GM23338 (cell line): ENCODE data around the gene UQCRC1. TPM values are rescaled to one million over a fixed set of nuclear protein-coding genes. Genes with fewer than 3 reads are reported as not detected.

Experiments used
- ATAC-seq: fragments of 200-7000 bp; cut with Tn5 transposase; 3 replicates; pipeline ENCODE4 v1.9.1; 2020
- DNase-seq: peaks from one replicate; pipeline ENCODE4 v3.0.0-alpha.2; 2015; ENCODE audit warnings: low spot score
- H2AFZ ChIP-seq: fragments of 200-600 bp; sonication (generic); 2 replicates; pipeline ENCODE4 v1.8.0; 2016; ENCODE audit warnings: antibody characterized with exemption, mild to moderate bottlenecking, moderate library complexity
- H3F3A ChIP-seq: fragments of 200-600 bp; sonication (generic); replicated peaks from 2 replicates; pipeline ENCODE4 v1.8.0; 2017; ENCODE audit warnings: antibody characterized with exemption, mixed run types, low read depth
- H3K27ac ChIP-seq: fragments of 200-600 bp; sonication (generic); 2 replicates; pipeline ENCODE4 v1.6.1; 2016; ENCODE audit warnings: low read depth
- H3K27me3 ChIP-seq: fragments of 200-600 bp; sonication (generic); 2 replicates; pipeline ENCODE4 v1.8.0; 2016; ENCODE audit warnings: mild to moderate bottlenecking, mixed run types, moderate library complexity; ENCODE audit not compliant: insufficient read depth
- H3K36me3 ChIP-seq: fragments of 200-600 bp; sonication (generic); 2 replicates; pipeline ENCODE4 v1.8.0; 2016; ENCODE audit warnings: mild to moderate bottlenecking; ENCODE audit not compliant: insufficient read depth
- H3K4me1 ChIP-seq: fragments of 200-600 bp; sonication (generic); 2 replicates; pipeline ENCODE4 v1.8.0; 2016; ENCODE audit warnings: mild to moderate bottlenecking, moderate library complexity; ENCODE audit not compliant: insufficient read depth
- H3K4me2 ChIP-seq: fragments of 200-600 bp; sonication (generic); 2 replicates; pipeline ENCODE4 v1.7.1; 2017; ENCODE audit warnings: mixed run types
- H3K4me3 ChIP-seq: fragments of 200-600 bp; sonication (generic); 2 replicates; pipeline ENCODE4 v1.6.1; 2016; ENCODE audit warnings: mixed run types
- H3K79me2 ChIP-seq: fragments of 200-600 bp; sonication (generic); replicated peaks from 2 replicates; pipeline ENCODE4 v1.8.0; 2017; ENCODE audit warnings: mild to moderate bottlenecking; ENCODE audit not compliant: insufficient read depth
- H3K9me2 ChIP-seq: fragments of 200-600 bp; sonication (generic); 2 replicates; pipeline ENCODE4 v1.8.0; 2017; ENCODE audit not compliant: insufficient read depth
- H4K20me1 ChIP-seq: fragments of 200-600 bp; sonication (generic); replicated peaks from 2 replicates; pipeline ENCODE4 v1.8.0; 2017; ENCODE audit warnings: mild to moderate bottlenecking; ENCODE audit not compliant: insufficient read depth
- H3K27ac Mint-ChIP-seq: 2 replicates; pipeline ENCODE4 v1.8.0; 2020; ENCODE audit warnings: inconsistent platforms, mild to moderate bottlenecking, moderate library complexity, mixed read lengths
- H3K27me3 Mint-ChIP-seq: 3 replicates; pipeline ENCODE4 v1.8.0; 2022; ENCODE audit warnings: low read depth, mild to moderate bottlenecking, moderate library complexity, mixed read lengths, inconsistent platforms; ENCODE audit not compliant: insufficient read depth, poor library complexity
- H3K36me3 Mint-ChIP-seq: 3 replicates; pipeline ENCODE4 v1.8.0; 2021; ENCODE audit warnings: low read depth, mild to moderate bottlenecking, inconsistent platforms, moderate library complexity, mixed read lengths
- H3K4me1 Mint-ChIP-seq: 3 replicates; pipeline ENCODE4 v1.8.0; 2020; ENCODE audit warnings: mild to moderate bottlenecking, inconsistent platforms, mixed read lengths
- H3K4me3 Mint-ChIP-seq: 3 replicates; pipeline ENCODE4 v1.8.0; 2021; ENCODE audit warnings: moderate library complexity, mild to moderate bottlenecking, inconsistent platforms, mixed read lengths
- H3K9me3 Mint-ChIP-seq: 3 replicates; pipeline ENCODE4 v1.8.0; 2020; ENCODE audit warnings: moderate library complexity, mild to moderate bottlenecking, inconsistent platforms, mixed read lengths
- CREB1 ChIP-seq: fragments of 250-450 bp; sonication (Bioruptor Pico); IDR thresholded peaks from 2 replicates; pipeline ENCODE4 v1.5.0; 2020; ENCODE audit warnings: low read depth, mild to moderate bottlenecking, moderate library complexity
- JUNB ChIP-seq: IDR thresholded peaks from one replicate; pipeline ENCODE4 v1.6.1; 2016; ENCODE audit warnings: antibody characterized with exemption; ENCODE audit not compliant: unreplicated experiment
- POLR2AphosphoS5 ChIP-seq: IDR thresholded peaks from 2 replicates; pipeline ENCODE4 v1.6.1; 2016; ENCODE audit warnings: antibody characterized with exemption, low read depth
- STAT1 ChIP-seq: IDR thresholded peaks from one replicate; pipeline ENCODE4 v1.6.1; 2016; ENCODE audit warnings: antibody characterized with exemption; ENCODE audit not compliant: unreplicated experiment
- ZNF331 ChIP-seq: fragments of 250-450 bp; sonication (Bioruptor Pico); IDR thresholded peaks from 2 replicates; pipeline ENCODE4 v1.5.0; 2020; ENCODE audit warnings: low read depth, mild to moderate bottlenecking, moderate library complexity
- polyA plus RNA-seq: library from polyadenylated mRNA; unstranded; fragments of >200 nt; fragmentation: Nextera tagmentation; extraction: Ambion mirVana; gene quantifications from 2 replicates; pipeline ENCODE4 v1.2.1, GENCODE V29; 2016
- total RNA-seq: library from RNA; depleted of rRNA; stranded (reverse); fragments of >200 nt; shearing (Covaris generic); gene quantifications from 2 replicates; pipeline ENCODE4 v1.2.3, GENCODE V29; 2014
- TF ChIP-seq, protein P1 (sequence below), 2 experiments: fragments of 200-600 bp in 1 of 2; sonication (generic) in 1 of 2; conservative IDR thresholded peaks; 2 replicates each; pipeline versions ENCODE4 v1.5.1 to v1.6.1; 2016 to 2017; ENCODE audit warnings: antibody characterized with exemption in 2 of 2, low read depth in 2 of 2, mild to moderate bottlenecking in 2 of 2, moderate library complexity in 1 of 2
- TF ChIP-seq, protein P2 (sequence below): fragments of 250-450 bp; sonication (Bioruptor Pico); IDR thresholded peaks from 2 replicates; pipeline ENCODE4 v1.5.0; 2020; ENCODE audit warnings: mild to moderate bottlenecking, moderate library complexity

Gene UQCRC1
- total and polyA plus RNA-seq, 2 experiments from 2014 or later: 232 to 439 TPM

DNA sequence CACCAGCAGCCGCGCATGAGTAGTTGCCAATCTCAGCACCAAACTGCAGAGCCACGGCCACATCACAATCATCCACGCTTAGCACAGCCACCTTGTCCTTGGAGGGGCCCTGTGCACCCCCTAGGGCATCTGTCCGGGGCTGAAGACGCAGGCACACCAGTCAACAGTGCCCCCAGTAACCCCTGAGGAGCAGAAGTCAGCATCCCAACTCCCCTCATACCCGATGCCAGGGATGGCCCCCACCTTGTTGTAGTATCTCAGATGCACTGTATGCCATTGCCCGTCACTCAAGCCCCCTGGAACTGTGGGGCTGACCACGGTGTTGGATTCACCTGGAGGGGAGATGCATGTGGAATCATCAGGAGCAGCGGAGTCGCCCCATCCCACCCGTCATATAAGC, 45.6 kb upstream of the UQCRC1 start:
- Mint-ChIP-seq H3K27me3 (peaks cover 18% of the 10 kb centered on the region), H3K36me3 (peaks cover 50% of the 10 kb centered on the region), H3K4me1 (peaks cover 10% of the 10 kb centered on the region; the same call in 2 of the 3 replicates), H3K4me3 (peak overlapping the region; percentile 74), H3K9me3 (no peaks in the 10 kb centered on the region; the same call in 2 of the 3 replicates), H3K27ac (no peak overlapping the region)
- Histone ChIP-seq H3K9me2 (no peaks in the 10 kb centered on the region), H3K79me2 (no peaks in the 10 kb centered on the region), H3K4me3 (peak overlapping the region; percentile 59), H4K20me1 (peaks cover 3% of the 10 kb centered on the region; the same call in 1 of the 2 replicates), H3K4me1 (peaks cover 3% of the 10 kb centered on the region; the same call in 1 of the 2 replicates), H3F3A (peaks cover 20% of the 10 kb centered on the region), H2AFZ (no peak overlapping the region; the same call in 1 of the 2 replicates), H3K36me3 (no peaks in the 10 kb centered on the region), H3K27ac (no peak overlapping the region), H3K27me3 (no peaks in the 10 kb centered on the region), H3K4me2 (peak overlapping the region; percentile 85)
- DNase-seq (no peak), ATAC-seq (no peak)
- TF ChIP-seq STAT1: no peak

DNA sequence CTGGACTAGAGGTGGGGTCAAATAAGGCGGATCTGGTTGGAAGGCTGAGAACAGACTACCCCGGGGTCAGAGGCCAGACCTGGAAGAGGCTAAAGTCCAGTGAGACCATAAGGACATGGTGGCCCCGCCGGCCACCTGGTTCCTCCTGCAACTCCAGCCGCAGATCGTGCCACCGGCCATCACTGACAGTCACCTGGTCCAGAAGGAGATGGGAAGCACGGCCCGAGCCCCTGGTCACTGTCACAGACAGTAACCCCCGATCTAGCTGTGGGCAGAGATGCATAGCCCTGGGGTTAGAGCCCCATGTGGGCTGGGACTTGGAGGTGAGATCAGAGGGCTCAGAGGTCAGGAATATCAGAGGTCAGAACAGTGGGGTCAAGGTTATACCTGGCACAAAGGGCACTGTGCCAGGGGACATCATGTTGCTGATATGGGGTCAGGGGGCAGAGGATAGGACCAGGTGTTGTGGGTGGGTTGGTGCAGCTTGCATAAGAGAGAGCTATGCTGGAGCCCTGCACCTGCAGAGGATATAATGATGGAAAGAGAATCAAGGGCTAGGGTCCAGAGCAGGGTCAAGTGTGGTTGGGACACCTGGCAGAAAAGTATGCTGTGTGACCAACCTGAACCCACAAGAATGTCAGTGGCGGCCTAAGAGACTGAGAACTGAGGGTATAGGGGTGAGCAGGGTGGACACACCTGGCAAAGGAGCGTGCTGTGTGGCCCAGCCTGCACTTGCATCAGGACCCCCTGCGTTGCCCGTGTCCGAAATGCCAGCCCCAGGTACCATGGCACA, 43.7 kb upstream of the UQCRC1 start:
- H3K27me3 Mint-ChIP-seq: peaks cover 22% of the 10 kb centered on the region
- no peak overlapping the region for H3K4me3 Mint-ChIP-seq
- DNase-seq: no peak
- H3K9me3 Mint-ChIP-seq: no peaks in the 10 kb centered on the region; the same call in 2 of the 3 replicates
- no peaks in the 10 kb centered on the region for H3K36me3 ChIP-seq
- peaks cover 10% of the 10 kb centered on the region; the same call in 2 of the 3 replicates for H3K4me1 Mint-ChIP-seq
- peaks cover 20% of the 10 kb centered on the region for H3F3A ChIP-seq
- 0 out of 2 replicates have a peak, but pooled peaks cover 3% of the 10 kb centered on the region for H4K20me1 ChIP-seq
- no peaks in the 10 kb centered on the region for H3K27me3 ChIP-seq
- H3K79me2 ChIP-seq: no peaks in the 10 kb centered on the region
- no peak overlapping the region for H3K4me2 ChIP-seq
- peaks cover 37% of the 10 kb centered on the region for H3K36me3 Mint-ChIP-seq
- H3K4me3 ChIP-seq: no peak overlapping the region
- no peaks in the 10 kb centered on the region for H3K9me2 ChIP-seq
- TF ChIP-seq STAT1: no peak
- no peak overlapping the region for H2AFZ ChIP-seq
- no peak overlapping the region for H3K27ac ChIP-seq
- peaks cover 3% of the 10 kb centered on the region; the same call in 1 of the 2 replicates for H3K4me1 ChIP-seq
- no peak for ATAC-seq
- H3K27ac Mint-ChIP-seq: no peak overlapping the region

DNA sequence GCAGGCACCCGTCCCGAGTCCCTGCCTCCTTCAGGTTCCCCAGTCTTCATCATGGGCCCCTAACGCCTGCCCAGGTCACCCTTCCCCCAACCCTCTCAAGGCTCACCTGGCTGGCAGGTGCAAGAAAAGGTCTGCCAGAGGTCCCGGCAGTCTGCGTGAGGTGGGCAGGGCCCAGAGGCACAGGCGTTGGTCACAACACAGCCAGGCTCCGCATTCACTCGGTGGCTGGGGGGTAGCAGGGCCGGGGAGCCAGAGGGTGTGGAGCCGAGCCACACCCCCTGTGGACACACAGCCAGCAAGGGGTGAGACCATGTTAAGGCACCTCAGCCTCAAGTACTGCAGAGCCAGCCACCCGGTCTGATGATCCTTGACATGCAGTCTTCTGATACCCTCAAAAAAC, 42.3 kb upstream of the UQCRC1 start:
- H3K36me3 ChIP-seq: no peaks in the 10 kb centered on the region
- TF ChIP-seq, protein P1, sequence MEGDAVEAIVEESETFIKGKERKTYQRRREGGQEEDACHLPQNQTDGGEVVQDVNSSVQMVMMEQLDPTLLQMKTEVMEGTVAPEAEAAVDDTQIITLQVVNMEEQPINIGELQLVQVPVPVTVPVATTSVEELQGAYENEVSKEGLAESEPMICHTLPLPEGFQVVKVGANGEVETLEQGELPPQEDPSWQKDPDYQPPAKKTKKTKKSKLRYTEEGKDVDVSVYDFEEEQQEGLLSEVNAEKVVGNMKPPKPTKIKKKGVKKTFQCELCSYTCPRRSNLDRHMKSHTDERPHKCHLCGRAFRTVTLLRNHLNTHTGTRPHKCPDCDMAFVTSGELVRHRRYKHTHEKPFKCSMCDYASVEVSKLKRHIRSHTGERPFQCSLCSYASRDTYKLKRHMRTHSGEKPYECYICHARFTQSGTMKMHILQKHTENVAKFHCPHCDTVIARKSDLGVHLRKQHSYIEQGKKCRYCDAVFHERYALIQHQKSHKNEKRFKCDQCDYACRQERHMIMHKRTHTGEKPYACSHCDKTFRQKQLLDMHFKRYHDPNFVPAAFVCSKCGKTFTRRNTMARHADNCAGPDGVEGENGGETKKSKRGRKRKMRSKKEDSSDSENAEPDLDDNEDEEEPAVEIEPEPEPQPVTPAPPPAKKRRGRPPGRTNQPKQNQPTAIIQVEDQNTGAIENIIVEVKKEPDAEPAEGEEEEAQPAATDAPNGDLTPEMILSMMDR (conservative IDR thresholded peaks at IDR 0.05; ENCODE audit: low read depth in 2 of 2): no peak
- TF ChIP-seq, protein P2, sequence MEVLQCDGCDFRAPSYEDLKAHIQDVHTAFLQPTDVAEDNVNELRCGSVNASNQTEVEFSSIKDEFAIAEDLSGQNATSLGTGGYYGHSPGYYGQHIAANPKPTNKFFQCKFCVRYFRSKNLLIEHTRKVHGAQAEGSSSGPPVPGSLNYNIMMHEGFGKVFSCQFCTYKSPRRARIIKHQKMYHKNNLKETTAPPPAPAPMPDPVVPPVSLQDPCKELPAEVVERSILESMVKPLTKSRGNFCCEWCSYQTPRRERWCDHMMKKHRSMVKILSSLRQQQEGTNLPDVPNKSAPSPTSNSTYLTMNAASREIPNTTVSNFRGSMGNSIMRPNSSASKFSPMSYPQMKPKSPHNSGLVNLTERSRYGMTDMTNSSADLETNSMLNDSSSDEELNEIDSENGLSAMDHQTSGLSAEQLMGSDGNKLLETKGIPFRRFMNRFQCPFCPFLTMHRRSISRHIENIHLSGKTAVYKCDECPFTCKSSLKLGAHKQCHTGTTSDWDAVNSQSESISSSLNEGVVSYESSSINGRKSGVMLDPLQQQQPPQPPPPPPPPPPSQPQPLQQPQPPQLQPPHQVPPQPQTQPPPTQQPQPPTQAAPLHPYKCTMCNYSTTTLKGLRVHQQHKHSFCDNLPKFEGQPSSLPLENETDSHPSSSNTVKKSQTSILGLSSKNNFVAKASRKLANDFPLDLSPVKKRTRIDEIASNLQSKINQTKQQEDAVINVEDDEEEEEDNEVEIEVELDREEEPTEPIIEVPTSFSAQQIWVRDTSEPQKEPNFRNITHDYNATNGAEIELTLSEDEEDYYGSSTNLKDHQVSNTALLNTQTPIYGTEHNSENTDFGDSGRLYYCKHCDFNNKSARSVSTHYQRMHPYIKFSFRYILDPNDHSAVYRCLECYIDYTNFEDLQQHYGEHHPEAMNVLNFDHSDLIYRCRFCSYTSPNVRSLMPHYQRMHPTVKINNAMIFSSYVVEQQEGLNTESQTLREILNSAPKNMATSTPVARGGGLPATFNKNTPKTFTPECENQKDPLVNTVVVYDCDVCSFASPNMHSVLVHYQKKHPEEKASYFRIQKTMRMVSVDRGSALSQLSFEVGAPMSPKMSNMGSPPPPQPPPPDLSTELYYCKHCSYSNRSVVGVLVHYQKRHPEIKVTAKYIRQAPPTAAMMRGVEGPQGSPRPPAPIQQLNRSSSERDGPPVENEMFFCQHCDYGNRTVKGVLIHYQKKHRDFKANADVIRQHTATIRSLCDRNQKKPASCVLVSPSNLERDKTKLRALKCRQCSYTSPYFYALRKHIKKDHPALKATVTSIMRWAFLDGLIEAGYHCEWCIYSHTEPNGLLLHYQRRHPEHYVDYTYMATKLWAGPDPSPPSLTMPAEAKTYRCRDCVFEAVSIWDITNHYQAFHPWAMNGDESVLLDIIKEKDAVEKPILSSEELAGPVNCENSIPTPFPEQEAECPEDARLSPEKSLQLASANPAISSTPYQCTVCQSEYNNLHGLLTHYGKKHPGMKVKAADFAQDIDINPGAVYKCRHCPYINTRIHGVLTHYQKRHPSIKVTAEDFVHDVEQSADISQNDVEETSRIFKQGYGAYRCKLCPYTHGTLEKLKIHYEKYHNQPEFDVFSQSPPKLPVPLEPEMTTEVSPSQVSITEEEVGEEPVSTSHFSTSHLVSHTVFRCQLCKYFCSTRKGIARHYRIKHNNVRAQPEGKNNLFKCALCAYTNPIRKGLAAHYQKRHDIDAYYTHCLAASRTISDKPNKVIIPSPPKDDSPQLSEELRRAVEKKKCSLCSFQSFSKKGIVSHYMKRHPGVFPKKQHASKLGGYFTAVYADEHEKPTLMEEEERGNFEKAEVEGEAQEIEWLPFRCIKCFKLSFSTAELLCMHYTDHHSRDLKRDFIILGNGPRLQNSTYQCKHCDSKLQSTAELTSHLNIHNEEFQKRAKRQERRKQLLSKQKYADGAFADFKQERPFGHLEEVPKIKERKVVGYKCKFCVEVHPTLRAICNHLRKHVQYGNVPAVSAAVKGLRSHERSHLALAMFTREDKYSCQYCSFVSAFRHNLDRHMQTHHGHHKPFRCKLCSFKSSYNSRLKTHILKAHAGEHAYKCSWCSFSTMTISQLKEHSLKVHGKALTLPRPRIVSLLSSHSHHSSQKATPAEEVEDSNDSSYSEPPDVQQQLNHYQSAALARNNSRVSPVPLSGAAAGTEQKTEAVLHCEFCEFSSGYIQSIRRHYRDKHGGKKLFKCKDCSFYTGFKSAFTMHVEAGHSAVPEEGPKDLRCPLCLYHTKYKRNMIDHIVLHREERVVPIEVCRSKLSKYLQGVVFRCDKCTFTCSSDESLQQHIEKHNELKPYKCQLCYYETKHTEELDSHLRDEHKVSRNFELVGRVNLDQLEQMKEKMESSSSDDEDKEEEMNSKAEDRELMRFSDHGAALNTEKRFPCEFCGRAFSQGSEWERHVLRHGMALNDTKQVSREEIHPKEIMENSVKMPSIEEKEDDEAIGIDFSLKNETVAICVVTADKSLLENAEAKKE (CRISPR knock-in tag): no peak
- TF ChIP-seq JUNB: no peak
- no peak for TF ChIP-seq ZNF331 (CRISPR knock-in tag)
- no peak for TF ChIP-seq CREB1 (CRISPR knock-in tag)
- TF ChIP-seq POLR2AphosphoS5: no peak

More for the DNA sequence above, 42.3 kb upstream of the UQCRC1 start:
- Histone ChIP-seq H3K27me3 (no peaks in the 10 kb centered on the region), H3K4me1 (peaks cover 3% of the 10 kb centered on the region; the same call in 1 of the 2 replicates), H3K4me3 (no peak overlapping the region), H3K27ac (no peak overlapping the region), H3K4me2 (no peak overlapping the region), H2AFZ (no peak overlapping the region), H3F3A (peaks cover 7% of the 10 kb centered on the region), H3K79me2 (no peaks in the 10 kb centered on the region), H4K20me1 (0 out of 2 replicates have a peak, but pooled peaks cover 3% of the 10 kb centered on the region), H3K9me2 (no peaks in the 10 kb centered on the region)
- peaks cover 8% of the 10 kb centered on the region; the same call in 2 of the 3 replicates for H3K4me1 Mint-ChIP-seq
- H3K27ac Mint-ChIP-seq: no peak overlapping the region
- H3K36me3 Mint-ChIP-seq: peaks cover 31% of the 10 kb centered on the region
- no peak overlapping the region for H3K4me3 Mint-ChIP-seq
- no peak for ATAC-seq
- H3K27me3 Mint-ChIP-seq: peaks cover 14% of the 10 kb centered on the region
- H3K9me3 Mint-ChIP-seq: no peaks in the 10 kb centered on the region; the same call in 2 of the 3 replicates
- DNase-seq: no peak
